PFSK-1 (cell line): ENCODE data around the gene KLK10.

Experiments
- FOXP2 ChIP-seq: optimal IDR thresholded peaks from 2 replicates; pipeline ENCODE3; 2011; ENCODE audit warnings: borderline replicate concordance, control low read depth, inconsistent platforms; ENCODE audit not compliant: insufficient read depth; ENCODE audit errors: extremely low read length, extremely low read depth
- POLR2AphosphoS5 ChIP-seq: IDR thresholded peaks from 2 replicates; pipeline ENCODE4 v1.6.1; 2012; ENCODE audit warnings: low read depth, mild to moderate bottlenecking, control low read depth, low read length, moderate library complexity
- SIN3A ChIP-seq: IDR thresholded peaks from 2 replicates; pipeline ENCODE4 v1.6.1; 2012; ENCODE audit warnings: mild to moderate bottlenecking, low read length, moderate library complexity, borderline replicate concordance; ENCODE audit not compliant: insufficient read depth
- TAF1 ChIP-seq: IDR thresholded peaks from 2 replicates; pipeline ENCODE4 v1.6.1; 2012; ENCODE audit warnings: low read length, control low read depth, borderline replicate concordance; ENCODE audit not compliant: insufficient read depth
- TF ChIP-seq, protein P1 (sequence below), 2 experiments: IDR thresholded peaks; 2 replicates each; pipeline versions ENCODE4 v1.6.1 to v1.8.0; 2011 to 2012; ENCODE audit warnings: low read depth in 2 of 2, low read length in 2 of 2, control low read depth in 1 of 2, inconsistent platforms in 1 of 2, mild to moderate bottlenecking in 1 of 2, moderate library complexity in 1 of 2; ENCODE audit not compliant: insufficient read depth in 1 of 2

The KLK10 gene

DNA sequence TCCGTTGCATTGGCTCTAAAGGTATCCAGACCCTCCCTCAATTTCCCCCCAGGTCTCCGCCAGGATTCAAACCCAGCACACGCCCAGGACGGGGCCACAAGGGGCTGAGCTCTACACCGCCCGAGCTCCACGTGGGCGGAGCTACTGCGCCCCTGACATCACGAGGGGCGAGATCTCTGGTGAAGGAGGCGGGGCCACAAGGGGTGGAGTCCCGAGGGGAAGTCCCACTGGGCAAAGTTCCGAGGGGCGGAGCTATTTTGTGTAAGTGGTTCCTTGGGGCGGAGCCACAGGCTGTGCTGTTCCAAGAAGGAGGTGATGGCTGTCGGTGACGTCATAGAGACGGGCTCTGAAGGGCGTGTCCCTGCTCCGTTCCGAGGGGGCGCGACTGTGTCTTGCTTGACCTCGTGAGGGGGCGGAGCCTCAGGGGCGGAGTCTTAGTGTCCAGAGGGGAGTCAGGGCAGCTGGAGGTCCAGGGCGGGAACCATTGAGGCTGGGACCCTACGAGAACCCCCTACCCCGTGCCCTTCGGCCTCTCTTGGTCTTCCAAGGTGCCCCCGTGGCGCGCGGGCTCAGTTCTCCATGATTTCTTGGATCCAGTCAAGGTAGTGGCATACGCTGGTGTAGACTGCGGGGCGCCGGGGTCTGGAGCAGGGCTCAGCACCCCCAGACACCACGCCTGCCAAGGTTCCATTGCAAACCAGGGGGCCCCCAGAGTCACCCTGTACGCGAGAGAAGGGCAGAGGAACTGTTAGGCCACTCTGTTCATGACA lies 16.8 kb downstream of the KLK10 start:
- TF ChIP-seq, protein P1, sequence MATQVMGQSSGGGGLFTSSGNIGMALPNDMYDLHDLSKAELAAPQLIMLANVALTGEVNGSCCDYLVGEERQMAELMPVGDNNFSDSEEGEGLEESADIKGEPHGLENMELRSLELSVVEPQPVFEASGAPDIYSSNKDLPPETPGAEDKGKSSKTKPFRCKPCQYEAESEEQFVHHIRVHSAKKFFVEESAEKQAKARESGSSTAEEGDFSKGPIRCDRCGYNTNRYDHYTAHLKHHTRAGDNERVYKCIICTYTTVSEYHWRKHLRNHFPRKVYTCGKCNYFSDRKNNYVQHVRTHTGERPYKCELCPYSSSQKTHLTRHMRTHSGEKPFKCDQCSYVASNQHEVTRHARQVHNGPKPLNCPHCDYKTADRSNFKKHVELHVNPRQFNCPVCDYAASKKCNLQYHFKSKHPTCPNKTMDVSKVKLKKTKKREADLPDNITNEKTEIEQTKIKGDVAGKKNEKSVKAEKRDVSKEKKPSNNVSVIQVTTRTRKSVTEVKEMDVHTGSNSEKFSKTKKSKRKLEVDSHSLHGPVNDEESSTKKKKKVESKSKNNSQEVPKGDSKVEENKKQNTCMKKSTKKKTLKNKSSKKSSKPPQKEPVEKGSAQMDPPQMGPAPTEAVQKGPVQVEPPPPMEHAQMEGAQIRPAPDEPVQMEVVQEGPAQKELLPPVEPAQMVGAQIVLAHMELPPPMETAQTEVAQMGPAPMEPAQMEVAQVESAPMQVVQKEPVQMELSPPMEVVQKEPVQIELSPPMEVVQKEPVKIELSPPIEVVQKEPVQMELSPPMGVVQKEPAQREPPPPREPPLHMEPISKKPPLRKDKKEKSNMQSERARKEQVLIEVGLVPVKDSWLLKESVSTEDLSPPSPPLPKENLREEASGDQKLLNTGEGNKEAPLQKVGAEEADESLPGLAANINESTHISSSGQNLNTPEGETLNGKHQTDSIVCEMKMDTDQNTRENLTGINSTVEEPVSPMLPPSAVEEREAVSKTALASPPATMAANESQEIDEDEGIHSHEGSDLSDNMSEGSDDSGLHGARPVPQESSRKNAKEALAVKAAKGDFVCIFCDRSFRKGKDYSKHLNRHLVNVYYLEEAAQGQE (IDR thresholded peaks at IDR 0.05; ENCODE audit: insufficient read depth in 1 of 2, low read depth in 2 of 2, low read length in 2 of 2) = no peak
- TF ChIP-seq FOXP2 (no peak), POLR2AphosphoS5 (no peak), SIN3A (no peak), TAF1 (no peak)

DNA sequence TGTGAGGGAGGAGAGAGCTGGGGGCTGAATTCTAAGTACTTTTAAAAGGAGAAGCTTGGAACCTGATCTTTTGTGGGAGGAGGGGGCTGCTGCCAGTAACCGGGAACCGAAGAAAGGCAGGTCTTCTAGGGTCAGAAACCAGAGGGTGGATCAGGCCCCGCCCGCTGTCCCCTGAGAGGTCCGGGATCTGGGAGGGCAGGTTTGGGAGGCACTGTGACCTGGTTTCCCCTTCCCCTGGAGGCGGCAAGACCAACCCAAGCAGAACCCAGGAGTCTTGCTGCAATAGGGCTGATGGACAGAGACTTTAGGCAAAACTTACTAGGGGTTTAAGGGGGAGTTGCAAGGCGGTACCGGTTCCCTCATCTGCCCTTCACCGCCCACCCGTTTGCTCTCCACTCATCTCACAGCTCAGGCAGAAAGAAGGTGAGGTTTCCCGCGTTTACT lies 17.4 kb downstream of the KLK10 start:
- TF ChIP-seq, protein P1 (IDR thresholded peaks at IDR 0.05; ENCODE audit: insufficient read depth in 1 of 2, low read depth in 2 of 2, low read length in 2 of 2) = no peak
- TF ChIP-seq FOXP2 (no peak), SIN3A (no peak), TAF1 (no peak), POLR2AphosphoS5 (no peak)

DNA sequence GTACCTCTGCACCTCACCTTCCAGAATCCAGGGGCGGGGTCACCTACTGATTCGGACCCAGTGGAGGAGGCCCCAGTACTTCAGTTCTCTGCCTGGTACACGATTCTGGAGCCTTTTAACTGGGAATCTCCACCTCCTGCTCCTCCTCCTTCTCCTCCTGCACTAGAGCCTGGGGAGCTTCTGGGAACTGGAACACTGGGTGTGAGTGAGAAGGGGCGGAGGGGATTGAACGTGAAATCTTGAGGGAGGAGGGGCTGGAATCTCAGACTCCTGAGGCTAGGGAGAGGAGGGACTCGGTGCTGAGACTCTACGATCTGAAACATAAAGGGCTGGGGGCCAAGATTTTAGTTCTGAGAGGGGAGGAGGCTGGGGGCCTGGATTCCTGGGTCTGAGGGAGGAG lies 18.0 kb downstream of the KLK10 start, which contains the start of gene KLK8:
Gene KLK8 (minus strand): TSS at position 90 of the 400 bp plus-strand sequence. CDS start 437 bp downstream, outside the sequence.
- TF ChIP-seq POLR2AphosphoS5 (no peak), TAF1 (no peak), SIN3A (no peak), FOXP2 (no peak)
- TF ChIP-seq, protein P1 (IDR thresholded peaks at IDR 0.05; ENCODE audit: insufficient read depth in 1 of 2, low read depth in 2 of 2, low read length in 2 of 2) = no peak

DNA sequence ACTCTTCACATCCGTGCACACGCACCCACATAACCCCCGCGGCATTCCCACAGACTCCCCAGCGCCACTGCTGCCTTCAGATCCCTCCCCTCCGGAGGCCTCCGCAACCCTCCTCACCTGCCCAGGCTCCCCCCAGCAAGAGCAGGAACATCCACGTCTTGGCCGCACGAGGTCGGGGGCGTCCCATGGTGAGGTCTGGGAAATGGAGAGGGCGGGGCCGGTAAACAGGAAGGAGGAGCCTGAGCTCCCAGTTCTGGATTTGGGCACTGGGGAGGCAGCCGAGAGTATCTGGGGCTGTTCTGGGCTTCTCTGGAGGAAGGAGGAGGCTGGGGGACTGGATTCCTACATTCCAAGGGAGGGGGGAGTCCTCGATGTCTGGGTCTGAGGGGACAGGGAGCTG lies 18.5 kb downstream of the KLK10 start:
- TF ChIP-seq POLR2AphosphoS5 = no peak
- no peak for TF ChIP-seq TAF1
- TF ChIP-seq SIN3A = no peak
- no peak for TF ChIP-seq FOXP2
- TF ChIP-seq, protein P1 (IDR thresholded peaks at IDR 0.05; ENCODE audit: insufficient read depth in 1 of 2, low read depth in 2 of 2, low read length in 2 of 2) = no peak

DNA sequence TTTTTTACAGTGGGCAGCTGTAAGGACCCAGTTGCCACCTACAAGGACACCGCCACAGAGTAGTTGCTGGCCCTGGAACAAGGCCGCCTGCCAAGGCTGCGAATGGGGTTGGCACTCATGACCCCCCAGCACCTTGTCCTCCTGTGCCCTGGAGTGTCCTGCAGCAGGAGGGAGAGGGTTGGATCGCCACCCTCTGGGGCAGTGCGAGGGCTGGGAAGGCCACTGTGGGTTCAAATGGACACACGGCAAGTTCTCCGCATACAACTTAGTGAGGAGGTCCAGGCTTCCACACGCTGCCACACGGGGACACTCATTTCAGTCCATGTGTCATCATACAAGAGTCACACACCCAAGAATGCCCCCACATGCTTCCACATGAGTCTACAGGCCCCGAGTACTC lies 19.1 kb downstream of the KLK10 start:
- TF ChIP-seq, protein P1 (IDR thresholded peaks at IDR 0.05; ENCODE audit: insufficient read depth in 1 of 2, low read depth in 2 of 2, low read length in 2 of 2) = no peak
- TF ChIP-seq POLR2AphosphoS5 = no peak
- TF ChIP-seq FOXP2 = no peak
